Activated CD8-positive, alpha-beta T cell treated with anti-CD3 and anti-CD28 coated beads for 36 hours (primary cell): ENCODE measurements around the gene DMRT1. TPM values are rescaled to one million over a fixed set of nuclear protein-coding genes. Genes with fewer than 3 reads are reported as not detected.

Source experiments
- ATAC-seq: fragments of 200-7000 bp; cut with Tn5 transposase; one replicate; pipeline ENCODE4 v1.10.0; 2021; ENCODE audit warnings: mild to moderate bottlenecking, moderate library complexity
- CTCF ChIA-PET: fragments of 350-600 bp; sonication (Branson Sonifier 250); formaldehyde crosslinking; loops from one replicate; lab custom pipeline; 2021; ENCODE audit warnings: antibody characterized with exemption; lab: Charles Lee
- POLR2A ChIA-PET: fragments of 350-600 bp; sonication (Branson Sonifier 250); formaldehyde crosslinking; loops from one replicate; lab custom pipeline; 2021; ENCODE audit warnings: antibody characterized with exemption; lab: Charles Lee
- DNase-seq: peaks from one replicate; pipeline ENCODE4 v3.0.0-alpha.2; 2020
- H3K27ac Mint-ChIP-seq: one replicate; pipeline ENCODE4 v1.8.0; 2021; ENCODE audit warnings: mild to moderate bottlenecking, mixed read lengths
- H3K27me3 Mint-ChIP-seq: one replicate; pipeline ENCODE4 v1.8.0; 2021; ENCODE audit warnings: mixed read lengths
- H3K36me3 Mint-ChIP-seq: one replicate; pipeline ENCODE4 v1.8.0; 2021; ENCODE audit warnings: low read depth, mixed read lengths
- H3K4me1 Mint-ChIP-seq: one replicate; pipeline ENCODE4 v1.8.0; 2021; ENCODE audit warnings: low read depth, mixed read lengths
- H3K4me3 Mint-ChIP-seq: one replicate; pipeline ENCODE4 v1.8.0; 2021; ENCODE audit warnings: mild to moderate bottlenecking, moderate library complexity, mixed read lengths
- H3K9me3 Mint-ChIP-seq: one replicate; pipeline ENCODE4 v1.8.0; 2021; ENCODE audit warnings: mixed read lengths
- CTCF ChIP-seq: fragments of 200-600 bp; IDR thresholded peaks from one replicate; pipeline ENCODE4 v1.8.0; 2022; ENCODE audit warnings: antibody characterized with exemption, mild to moderate bottlenecking
- intact Hi-C: fragments of 100-400 bp; cut with micrococcal nuclease; formaldehyde crosslinking; loops from one replicate; pipeline ENCODE4 v1.10.0; 2022
- total RNA-seq, 2 experiments: library from RNA; stranded (reverse); gene quantifications; one replicate each; pipeline ENCODE4 v1.2.3, GENCODE V29; 2021

DMRT1 gene
- total RNA-seq, 2 experiments from 2014 or later = not detected

- TF ChIP-seq CTCF = no peak
- peaks cover 22% of the 10 kb centered on the region for H3K27me3 Mint-ChIP-seq
- no peaks in the 10 kb centered on the region for H3K9me3 Mint-ChIP-seq
- POLR2A ChIA-PET = no interaction called here
- no peak for ATAC-seq
- DNase-seq = no peak
- no peak overlapping the region for H3K4me3 Mint-ChIP-seq
- H3K4me1 Mint-ChIP-seq = no peaks in the 10 kb centered on the region
- H3K27ac Mint-ChIP-seq = no peak overlapping the region
- CTCF ChIA-PET = interaction anchor here (1.2 to 2.5 kb wide), 5 partner anchors 8 to 110 kb away, joined by 4 to 7 read pairs (median 6); no protein-coding TSS in a partner anchor
- H3K36me3 Mint-ChIP-seq = no peaks in the 10 kb centered on the region
- intact Hi-C loops = loop anchor here (10.0 kb wide), 1 partner anchor 55 kb away; no protein-coding TSS in a partner anchor
Measured at GRCh38 chr9:899440-900184, 58.1 kb downstream of the DMRT1 start.

GRCh38 chr9:903886-904285 is 62.4 kb downstream of the DMRT1 start:
- ChIA-PET CTCF (interaction anchor here (1.1 to 1.5 kb wide), 3 partner anchors 10 to 105 kb away, joined by 4 to 6 read pairs (median 6); no protein-coding TSS in a partner anchor), POLR2A (no interaction called here)
- ATAC-seq (no peak), DNase-seq (no peak)
- Mint-ChIP-seq H3K27me3 (peaks cover 45% of the 10 kb centered on the region), H3K27ac (no peak overlapping the region), H3K4me3 (no peak overlapping the region), H3K36me3 (no peaks in the 10 kb centered on the region), H3K4me1 (no peaks in the 10 kb centered on the region), H3K9me3 (no peaks in the 10 kb centered on the region)
- intact Hi-C loops = no loop called here
- no peak for TF ChIP-seq CTCF

- H3K36me3 Mint-ChIP-seq = no peaks in the 10 kb centered on the region
Measured at GRCh38 chr9:905906-906305, 64.4 kb downstream of the DMRT1 start.

GRCh38 chr9:908536-909205 is 67.2 kb downstream of the DMRT1 start:
- CTCF ChIA-PET = interaction anchor here (0.8 to 1.7 kb wide), 4 partner anchors 9 to 101 kb away, joined by 3 to 5 read pairs (median 4); no protein-coding TSS in a partner anchor
- no peak for TF ChIP-seq CTCF
- POLR2A ChIA-PET = no interaction called here
- Mint-ChIP-seq H3K27ac (no peak overlapping the region), H3K36me3 (no peaks in the 10 kb centered on the region), H3K27me3 (peaks cover 40% of the 10 kb centered on the region), H3K9me3 (no peaks in the 10 kb centered on the region), H3K4me1 (no peaks in the 10 kb centered on the region), H3K4me3 (no peak overlapping the region)
- intact Hi-C loops = no loop called here
- no peak for ATAC-seq
- no peak for DNase-seq

More at GRCh38 chr9:905906-906305, 64.4 kb downstream of the DMRT1 start:
- Mint-ChIP-seq H3K27me3 (peaks cover 42% of the 10 kb centered on the region), H3K4me3 (no peak overlapping the region), H3K9me3 (no peaks in the 10 kb centered on the region), H3K27ac (no peak overlapping the region), H3K4me1 (no peaks in the 10 kb centered on the region)
- TF ChIP-seq CTCF = no peak
- intact Hi-C loops = no loop called here
- CTCF ChIA-PET = no interaction called here
- ATAC-seq = no peak
- no peak for DNase-seq
- POLR2A ChIA-PET = no interaction called here

- no peak for TF ChIP-seq CTCF
- intact Hi-C loops = no loop called here
- Mint-ChIP-seq H3K36me3 (no peaks in the 10 kb centered on the region), H3K9me3 (no peaks in the 10 kb centered on the region), H3K27me3 (peaks cover 35% of the 10 kb centered on the region), H3K27ac (no peak overlapping the region), H3K4me1 (no peaks in the 10 kb centered on the region), H3K4me3 (no peak overlapping the region)
- ChIA-PET POLR2A (no interaction called here), CTCF (interaction anchor here (1.5 kb wide), 1 partner anchor 32 kb away, joined by 3 read pairs; no protein-coding TSS in a partner anchor)
- no peak for DNase-seq
- no peak for ATAC-seq
Measured at GRCh38 chr9:911005-911404, 69.5 kb downstream of the DMRT1 start.
